Psoas muscle (tissue), 8 donors: ENCODE results near the gene UNC45A. TPM values are rescaled to one million over a fixed set of nuclear protein-coding genes. Genes with fewer than 3 reads are reported as not detected.

Experiments used
- ATAC-seq, 4 donors: fragments of 200-7000 bp; cut with Tn5 transposase; one replicate each; pipeline ENCODE4 v1.9.1; 2020; ENCODE audit warnings: moderate library complexity in 3 of 4, mild to moderate bottlenecking in 2 of 4
- DNase-seq, 2 donors: peaks; one replicate each; pipeline ENCODE4 v3.0.0-alpha.2; 2020
- H3K27ac ChIP-seq: fragments of 200-600 bp; one replicate; pipeline ENCODE4 v1.8.0; 2022
- H3K27me3 ChIP-seq, 3 donors: fragments of 200-600 bp in 1 of 3; one replicate each; pipeline versions ENCODE4 v1.6.1 to v1.8.0; 2013 to 2022; ENCODE audit warnings: low read length in 2 of 3, mild to moderate bottlenecking in 2 of 3, moderate library complexity in 1 of 3; ENCODE audit not compliant: insufficient read depth in 3 of 3
- H3K36me3 ChIP-seq, 2 donors: fragments of 200-600 bp in 1 of 2; one replicate each; pipeline versions ENCODE4 v1.6.1 to v1.8.0; 2013 to 2022; ENCODE audit warnings: low read depth in 1 of 2, mild to moderate bottlenecking in 1 of 2, moderate library complexity in 1 of 2; ENCODE audit not compliant: insufficient read depth in 1 of 2
- H3K4me1 ChIP-seq: fragments of 200-600 bp; one replicate; pipeline ENCODE4 v1.8.0; 2022
- H3K4me3 ChIP-seq: fragments of 200-600 bp; one replicate; pipeline ENCODE4 v1.8.0; 2022; ENCODE audit warnings: mild to moderate bottlenecking
- H3K9me3 ChIP-seq: fragments of 200-600 bp; one replicate; pipeline ENCODE4 v1.8.0; 2022
- WGBS, 3 donors: extraction: QIAGEN DNeasy Blood & Tissue Kit; methylation state at CpG; one replicate each; pipeline versions ENCODE4 v1.1.6 to v1.1.7; 2013; 5-methylcytosine and 5-hydroxymethylcytosine counted together
- intact Hi-C, 2 donors: fragments of 100-400 bp; cut with DNase I; formaldehyde crosslinking; loops; one replicate each; pipeline versions ENCODE4 v1.11.0 to v1.14.2; 2022
- polyA plus RNA-seq, 3 donors: library from polyadenylated mRNA; stranded (reverse); fragments of 200-250 nt; gene quantifications; one replicate each; pipeline ENCODE4 v1.2.3, GENCODE V29; 2013
- total RNA-seq, 4 donors: library from RNA; stranded (reverse); fragmentation: NEBNext Ultra II Directional in 2 of 4; extraction: Animal tissue kit (Norgen Biotek cat#: 25700) in 2 of 4; gene quantifications; one replicate each; pipeline versions ENCODE4 v1.2.1 to v1.2.4, GENCODE V29; 2021 to 2023
- TF ChIP-seq, protein P1 (sequence below): fragments of 200-600 bp; IDR thresholded peaks from one replicate; pipeline ENCODE4 v1.8.0; 2022; ENCODE audit warnings: antibody characterized with exemption
- donor health status: healthy with polysubstance abuse.
- donor health status: DM: no; HTN: no; CAD: no; lungs with moderate emphysema.
- donor health status: Bipolar disorder and iron deficiency.
- donor health status: healthy.
- donor health status: DM: yes; HTN: yes; CAD: no.
- donor health status: DM: no; HTN: no; CAD: no.
- donor health status: DM: no; HTN: no; CAD: no.
- donor health status: DM: yes; HTN: yes; CAD: no.

The UNC45A gene
- total and polyA plus RNA-seq, 7 donors = 9.2 to 17.5 (median 12.0) TPM

GRCh38 chr15:90941038-90941437 is 6.0 kb downstream of the UNC45A start:
- H3K27ac ChIP-seq = no peak overlapping the region
- H3K9me3 ChIP-seq = no peaks in the 10 kb centered on the region
- DNase-seq = no peak
- no peak overlapping the region for H3K4me3 ChIP-seq
- ATAC-seq = no peak
- no peaks in the 10 kb centered on the region for H3K27me3 ChIP-seq
- intact Hi-C loops = no loop called here
- H3K4me1 ChIP-seq = peaks cover 3% of the 10 kb centered on the region
- TF ChIP-seq, protein P1, sequence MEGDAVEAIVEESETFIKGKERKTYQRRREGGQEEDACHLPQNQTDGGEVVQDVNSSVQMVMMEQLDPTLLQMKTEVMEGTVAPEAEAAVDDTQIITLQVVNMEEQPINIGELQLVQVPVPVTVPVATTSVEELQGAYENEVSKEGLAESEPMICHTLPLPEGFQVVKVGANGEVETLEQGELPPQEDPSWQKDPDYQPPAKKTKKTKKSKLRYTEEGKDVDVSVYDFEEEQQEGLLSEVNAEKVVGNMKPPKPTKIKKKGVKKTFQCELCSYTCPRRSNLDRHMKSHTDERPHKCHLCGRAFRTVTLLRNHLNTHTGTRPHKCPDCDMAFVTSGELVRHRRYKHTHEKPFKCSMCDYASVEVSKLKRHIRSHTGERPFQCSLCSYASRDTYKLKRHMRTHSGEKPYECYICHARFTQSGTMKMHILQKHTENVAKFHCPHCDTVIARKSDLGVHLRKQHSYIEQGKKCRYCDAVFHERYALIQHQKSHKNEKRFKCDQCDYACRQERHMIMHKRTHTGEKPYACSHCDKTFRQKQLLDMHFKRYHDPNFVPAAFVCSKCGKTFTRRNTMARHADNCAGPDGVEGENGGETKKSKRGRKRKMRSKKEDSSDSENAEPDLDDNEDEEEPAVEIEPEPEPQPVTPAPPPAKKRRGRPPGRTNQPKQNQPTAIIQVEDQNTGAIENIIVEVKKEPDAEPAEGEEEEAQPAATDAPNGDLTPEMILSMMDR = no peak
- peaks cover 3 to 97% of the 10 kb centered on the region in 2 donors for H3K36me3 ChIP-seq
- 93 to 96% (median 96%) methylated on average over 4 of the region's 4 CpGs for WGBS, 3 donors

DNA sequence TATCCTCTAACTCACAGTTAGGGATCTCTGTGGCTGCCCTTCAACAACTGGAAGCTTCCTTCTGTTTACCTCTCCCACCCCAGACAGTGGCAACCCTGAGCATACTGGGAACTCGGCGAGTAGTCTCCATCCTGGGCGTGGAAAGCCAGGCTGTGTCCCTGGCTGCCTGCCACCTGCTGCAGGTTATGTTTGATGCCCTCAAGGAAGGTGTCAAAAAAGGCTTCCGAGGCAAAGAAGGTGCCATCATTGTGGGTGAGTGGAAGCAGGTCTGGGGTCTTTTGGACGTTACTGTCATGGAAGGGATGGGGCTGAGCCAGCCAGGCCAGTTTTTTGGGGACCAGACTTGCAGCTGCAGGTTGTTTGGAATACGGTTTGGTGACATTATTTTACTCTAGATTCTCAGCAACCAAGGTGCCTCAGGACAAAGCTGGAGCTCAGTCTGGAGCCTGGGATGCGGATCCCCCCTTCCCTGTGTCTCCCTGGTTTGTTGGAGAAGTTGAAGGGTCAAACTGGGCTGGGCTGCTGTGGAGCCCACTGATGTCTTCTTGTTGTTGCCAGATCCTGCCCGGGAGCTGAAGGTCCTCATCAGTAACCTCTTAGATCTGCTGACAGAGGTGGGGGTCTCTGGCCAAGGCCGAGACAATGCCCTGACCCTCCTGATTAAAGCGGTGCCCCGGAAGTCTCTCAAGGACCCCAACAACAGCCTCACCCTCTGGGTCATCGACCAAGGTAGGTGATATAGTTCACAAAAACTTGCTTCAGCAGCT is 7.5 kb downstream of the UNC45A start:
- 89 to 92% (median 90%) methylated on average over 12 of the region's 12 CpGs for WGBS, 3 donors
- no peaks in the 10 kb centered on the region for H3K4me1 ChIP-seq
- no peak overlapping the region for H3K4me3 ChIP-seq
- intact Hi-C loops = no loop called here
- no peak overlapping the region for H3K27ac ChIP-seq
- no peaks in the 10 kb centered on the region for H3K9me3 ChIP-seq
- ATAC-seq = no peak
- TF ChIP-seq, protein P1 = no peak
- peaks cover 3 to 100% of the 10 kb centered on the region in 2 donors for H3K36me3 ChIP-seq
- H3K27me3 ChIP-seq = no peaks in the 10 kb centered on the region
- no peak for DNase-seq

DNA sequence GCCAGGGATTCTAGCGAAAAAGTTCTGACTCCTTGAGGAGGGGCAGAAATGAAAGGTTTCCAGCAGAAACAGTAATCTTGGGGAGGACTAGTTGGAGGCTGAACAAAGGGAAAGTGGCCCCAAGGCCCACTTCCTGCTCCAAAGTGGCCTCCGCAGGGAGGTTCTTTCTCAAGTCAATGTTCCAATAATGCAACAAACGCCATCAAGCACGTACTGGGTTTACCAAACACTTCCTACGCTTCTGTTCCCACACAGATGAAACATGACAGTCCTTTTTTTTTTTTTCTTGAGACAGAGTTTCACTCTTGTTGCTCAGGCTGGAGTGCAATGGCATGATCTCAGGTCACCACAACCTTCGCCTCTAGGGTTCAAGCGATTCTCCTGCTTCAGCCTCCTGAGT is 10.0 kb downstream of the UNC45A start:
- TF ChIP-seq, protein P1 = no peak
- ATAC-seq = no peak

DNA sequence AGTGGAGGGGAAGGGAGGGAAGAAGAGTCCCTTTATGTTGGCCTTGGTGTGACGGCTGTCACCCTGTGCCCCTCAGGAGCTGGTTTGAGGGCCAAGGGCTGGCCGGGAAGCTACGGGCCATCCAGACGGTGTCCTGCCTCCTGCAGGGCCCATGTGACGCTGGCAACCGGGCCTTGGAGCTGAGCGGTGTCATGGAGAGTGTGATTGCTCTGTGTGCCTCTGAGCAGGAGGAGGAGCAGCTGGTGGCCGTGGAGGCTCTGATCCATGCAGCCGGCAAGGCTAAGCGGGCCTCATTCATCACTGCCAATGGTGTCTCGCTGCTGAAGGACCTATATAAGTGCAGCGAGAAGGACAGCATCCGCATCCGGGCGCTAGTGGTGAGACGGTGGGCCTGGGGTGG is 11.5 kb downstream of the UNC45A start:
- Histone ChIP-seq H3K27ac (no peak overlapping the region), H3K27me3 (no peaks in the 10 kb centered on the region), H3K4me3 (no peak overlapping the region), H3K4me1 (no peaks in the 10 kb centered on the region), H3K9me3 (no peaks in the 10 kb centered on the region), H3K36me3 (peaks cover 2 to 100% of the 10 kb centered on the region in 2 donors)
- TF ChIP-seq, protein P1 = no peak
- intact Hi-C loops = no loop called here
- 85 to 92% (median 87%) methylated on average over 16 of the region's 16 CpGs for WGBS, 3 donors
- ATAC-seq (no peak), DNase-seq (no peak)

More for the DNA sequence above, 10.0 kb downstream of the UNC45A start:
- Histone ChIP-seq H3K4me3 (no peak overlapping the region), H3K4me1 (no peaks in the 10 kb centered on the region), H3K27ac (no peak overlapping the region), H3K36me3 (peaks cover 2 to 100% of the 10 kb centered on the region in 2 donors), H3K27me3 (no peaks in the 10 kb centered on the region), H3K9me3 (no peaks in the 10 kb centered on the region)
- DNase-seq = no peak
- WGBS, 3 donors = 88 to 94% (median 93%) methylated on average over 7 of the region's 7 CpGs
- intact Hi-C loops = no loop called here
